Measurements from ENCODE around the gene CD276.
"Not testable (repeated sequence)": the region's sequence is repeated elsewhere in the genome, so short reads cannot be mapped to it uniquely, and the experiment has no call there.

Gene CD276

GRCh38 chr15:73714695-73715301 is 30.6 kb downstream of the CD276 start:
- no peak overlapping the region for H3K27ac Mint-ChIP-seq
- no peaks in the 10 kb centered on the region for H3K4me1 Mint-ChIP-seq (ENCODE audit: low read depth)
- no peak overlapping the region for H3K4me3 Mint-ChIP-seq
- peaks cover 17% of the 10 kb centered on the region for H3K27me3 Mint-ChIP-seq
- H3K36me3 Mint-ChIP-seq (ENCODE audit: low read depth): no peaks in the 10 kb centered on the region
- H3K9me3 Mint-ChIP-seq: no peaks in the 10 kb centered on the region

- Mint-ChIP-seq H3K4me1 (ENCODE audit: low read depth) (no peaks in the 10 kb centered on the region), H3K9me3 (no peaks in the 10 kb centered on the region), H3K36me3 (ENCODE audit: low read depth) (no peaks in the 10 kb centered on the region), H3K27ac (no peak overlapping the region), H3K4me3 (no peak overlapping the region), H3K27me3 (peaks cover 18% of the 10 kb centered on the region)
Measured at GRCh38 chr15:73715417-73715816, 31.2 kb downstream of the CD276 start.

GRCh38 chr15:73716417-73716816 is 32.2 kb downstream of the CD276 start:
- H3K4me3 Mint-ChIP-seq: no peak overlapping the region
- no peaks in the 10 kb centered on the region for H3K9me3 Mint-ChIP-seq
- H3K27ac Mint-ChIP-seq: no peak overlapping the region
- no peaks in the 10 kb centered on the region for H3K36me3 Mint-ChIP-seq (ENCODE audit: low read depth)
- H3K27me3 Mint-ChIP-seq: peaks cover 18% of the 10 kb centered on the region
- no peaks in the 10 kb centered on the region for H3K4me1 Mint-ChIP-seq (ENCODE audit: low read depth)

- no peaks in the 10 kb centered on the region for H3K36me3 Mint-ChIP-seq (ENCODE audit: low read depth)
- no peak overlapping the region for H3K4me3 Mint-ChIP-seq
- H3K9me3 Mint-ChIP-seq: no peaks in the 10 kb centered on the region
- no peak overlapping the region for H3K27ac Mint-ChIP-seq
- peaks cover 21% of the 10 kb centered on the region for H3K27me3 Mint-ChIP-seq
- H3K4me1 Mint-ChIP-seq (ENCODE audit: low read depth): no peaks in the 10 kb centered on the region
Measured at GRCh38 chr15:73717206-73717605, 33.0 kb downstream of the CD276 start.

GRCh38 chr15:73717802-73718201 is 33.6 kb downstream of the CD276 start:
- no peak overlapping the region for H3K4me3 Mint-ChIP-seq
- peaks cover 23% of the 10 kb centered on the region for H3K27me3 Mint-ChIP-seq
- no peaks in the 10 kb centered on the region for H3K36me3 Mint-ChIP-seq (ENCODE audit: low read depth)
- H3K9me3 Mint-ChIP-seq: no peaks in the 10 kb centered on the region
- H3K4me1 Mint-ChIP-seq (ENCODE audit: low read depth): no peaks in the 10 kb centered on the region
- no peak overlapping the region for H3K27ac Mint-ChIP-seq

GRCh38 chr15:73718694-73719093 is 34.5 kb downstream of the CD276 start:
- Mint-ChIP-seq H3K27me3 (peaks cover 27% of the 10 kb centered on the region), H3K4me1 (ENCODE audit: low read depth) (no peaks in the 10 kb centered on the region), H3K4me3 (no peak overlapping the region), H3K36me3 (ENCODE audit: low read depth) (no peaks in the 10 kb centered on the region), H3K9me3 (no peaks in the 10 kb centered on the region), H3K27ac (no peak overlapping the region)

- no peak overlapping the region for H3K27ac Mint-ChIP-seq
- no peaks in the 10 kb centered on the region for H3K4me1 Mint-ChIP-seq (ENCODE audit: low read depth)
- H3K9me3 Mint-ChIP-seq: no peaks in the 10 kb centered on the region
- H3K27me3 Mint-ChIP-seq: peaks cover 27% of the 10 kb centered on the region
- no peaks in the 10 kb centered on the region for H3K36me3 Mint-ChIP-seq (ENCODE audit: low read depth)
- H3K4me3 Mint-ChIP-seq: no peak overlapping the region
Measured at GRCh38 chr15:73722425-73722824, 38.2 kb downstream of the CD276 start.

- Mint-ChIP-seq H3K4me1 (ENCODE audit: low read depth) (no peaks in the 10 kb centered on the region), H3K9me3 (no peaks in the 10 kb centered on the region), H3K4me3 (no peak overlapping the region), H3K36me3 (ENCODE audit: low read depth) (no peaks in the 10 kb centered on the region), H3K27ac (no peak overlapping the region), H3K27me3 (peaks cover 22% of the 10 kb centered on the region)
Measured at GRCh38 chr15:73723191-73723590, 39.0 kb downstream of the CD276 start.

GRCh38 chr15:73724212-73724611 is 40.0 kb downstream of the CD276 start:
- H3K4me3 Mint-ChIP-seq: no peak overlapping the region
- H3K27ac Mint-ChIP-seq: no peak overlapping the region
- H3K27me3 Mint-ChIP-seq: peaks cover 14% of the 10 kb centered on the region
- H3K4me1 Mint-ChIP-seq (ENCODE audit: low read depth): no peaks in the 10 kb centered on the region
- no peaks in the 10 kb centered on the region for H3K36me3 Mint-ChIP-seq (ENCODE audit: low read depth)
- no peaks in the 10 kb centered on the region for H3K9me3 Mint-ChIP-seq

- Mint-ChIP-seq H3K9me3 (no peaks in the 10 kb centered on the region), H3K4me1 (ENCODE audit: low read depth) (no peaks in the 10 kb centered on the region), H3K36me3 (ENCODE audit: low read depth) (no peaks in the 10 kb centered on the region), H3K27ac (no peak overlapping the region), H3K27me3 (peaks cover 4% of the 10 kb centered on the region), H3K4me3 (no peak overlapping the region)
Measured at GRCh38 chr15:73727330-73727976, 43.3 kb downstream of the CD276 start.

- not testable (repeated sequence) for H3K27ac Mint-ChIP-seq; H3K9me3 Mint-ChIP-seq; H3K36me3 Mint-ChIP-seq (ENCODE audit: low read depth); H3K4me3 Mint-ChIP-seq; H3K4me1 Mint-ChIP-seq (ENCODE audit: low read depth)
- H3K27me3 Mint-ChIP-seq: peaks cover 11% of the 10 kb centered on the region
Measured at GRCh38 chr15:73732051-73732450, 47.9 kb downstream of the CD276 start.

GRCh38 chr15:73732930-73733329 is 48.7 kb downstream of the CD276 start:
- Mint-ChIP-seq H3K36me3 (ENCODE audit: low read depth) (no peaks in the 10 kb centered on the region), H3K4me3 (no peak overlapping the region), H3K4me1 (ENCODE audit: low read depth) (no peaks in the 10 kb centered on the region), H3K27ac (no peak overlapping the region), H3K27me3 (peaks cover 11% of the 10 kb centered on the region), H3K9me3 (no peaks in the 10 kb centered on the region)

GRCh38 chr15:73737535-73737934 is 53.4 kb downstream of the CD276 start:
- Mint-ChIP-seq H3K27me3 (peaks cover 11% of the 10 kb centered on the region), H3K27ac (no peak overlapping the region), H3K9me3 (no peaks in the 10 kb centered on the region), H3K4me3 (no peak overlapping the region), H3K4me1 (ENCODE audit: low read depth) (no peaks in the 10 kb centered on the region), H3K36me3 (ENCODE audit: low read depth) (no peaks in the 10 kb centered on the region)

GRCh38 chr15:73740152-73741048 is 56.2 kb downstream of the CD276 start:
- Mint-ChIP-seq H3K27me3 (peaks cover 3% of the 10 kb centered on the region), H3K27ac (no peak overlapping the region), H3K36me3 (ENCODE audit: low read depth) (no peaks in the 10 kb centered on the region), H3K4me1 (ENCODE audit: low read depth) (no peaks in the 10 kb centered on the region), H3K4me3 (no peak overlapping the region), H3K9me3 (no peaks in the 10 kb centered on the region)

GRCh38 chr15:73741321-73741836 is 57.2 kb downstream of the CD276 start:
- no peak overlapping the region for H3K27ac Mint-ChIP-seq
- no peaks in the 10 kb centered on the region for H3K4me1 Mint-ChIP-seq (ENCODE audit: low read depth)
- H3K9me3 Mint-ChIP-seq: no peaks in the 10 kb centered on the region
- no peaks in the 10 kb centered on the region for H3K36me3 Mint-ChIP-seq (ENCODE audit: low read depth)
- H3K4me3 Mint-ChIP-seq: no peak overlapping the region
- no peaks in the 10 kb centered on the region for H3K27me3 Mint-ChIP-seq
